ENCODE measurements around the gene CDC73.
"Not testable (repeated sequence)": the region's sequence is repeated elsewhere in the genome, so short reads cannot be mapped to it uniquely, and the experiment has no call there.

Gene CDC73

DNA sequence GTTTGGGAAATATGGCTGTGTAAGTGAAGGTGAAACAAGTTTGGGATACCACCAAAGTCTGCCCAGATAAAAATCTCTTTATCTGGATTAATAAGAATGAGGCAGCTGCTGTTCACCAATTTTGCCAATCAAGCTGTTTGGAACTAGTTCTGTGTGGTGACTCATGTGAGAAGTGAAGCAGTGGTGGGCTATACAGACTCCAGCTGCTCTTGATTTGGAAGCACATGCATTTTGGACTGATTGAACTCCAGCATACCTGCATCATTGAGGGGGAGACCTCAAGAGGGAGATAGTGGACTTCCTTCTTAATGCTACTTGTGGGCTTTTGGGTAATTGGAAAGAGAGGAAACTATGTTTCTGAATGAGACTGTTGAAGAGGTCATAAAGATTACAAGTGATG is 163.8 kb downstream of the CDC73 start:
- H3K36me3 ChIP-seq (ENCODE audit: control insufficient read depth, insufficient read depth, low read length): no peaks in the 10 kb centered on the region
- no peaks in the 10 kb centered on the region for H3K4me1 ChIP-seq
- H3K27me3 ChIP-seq (ENCODE audit: control insufficient read depth, insufficient read depth, low read length): no peaks in the 10 kb centered on the region
- no peak overlapping the region for H3K4me3 ChIP-seq (ENCODE audit: low read depth, low read length)
- H3K9ac ChIP-seq: no peak overlapping the region
- H2AFZ ChIP-seq: no peak overlapping the region
- no peaks in the 10 kb centered on the region for H3K79me2 ChIP-seq
- no peak overlapping the region for H3K4me2 ChIP-seq (ENCODE audit: low read length)
- H3K27ac ChIP-seq: no peak overlapping the region
- no peaks in the 10 kb centered on the region for H3K9me3 ChIP-seq (ENCODE audit: control insufficient read depth, low read length)
- TF ChIP-seq CTCF (IDR thresholded peaks at IDR 0.05): no peak

GRCh38 chr1:193288548-193289080 is 166.8 kb downstream of the CDC73 start:
- H3K9me3 ChIP-seq (ENCODE audit: control insufficient read depth, low read length): not testable (repeated sequence)

DNA sequence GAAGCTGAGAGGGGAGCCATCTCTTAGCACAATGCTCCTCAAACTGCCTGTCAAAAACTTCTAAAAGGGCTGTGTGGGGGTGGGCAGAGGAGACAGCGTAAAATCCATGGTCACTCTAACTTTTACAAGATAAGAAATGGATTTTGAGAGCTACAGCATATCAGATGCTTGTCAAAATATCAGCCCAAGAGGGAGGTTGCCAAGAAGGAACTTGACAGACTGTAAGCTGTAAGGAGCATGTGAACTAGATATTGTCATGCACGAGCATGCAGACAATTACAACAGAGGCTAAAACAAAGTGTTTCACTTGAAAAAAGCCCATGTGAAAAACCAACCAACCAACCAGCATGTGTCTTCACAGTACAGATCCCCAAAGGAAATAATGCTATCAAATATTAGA is 171.9 kb downstream of the CDC73 start:
- no peaks in the 10 kb centered on the region for H3K27me3 ChIP-seq (ENCODE audit: control insufficient read depth, insufficient read depth, low read length)
- TF ChIP-seq CTCF (IDR thresholded peaks at IDR 0.05): no peak

More at GRCh38 chr1:193288548-193289080, 166.8 kb downstream of the CDC73 start:
- not testable (repeated sequence) for H3K27ac ChIP-seq; H3K4me1 ChIP-seq; H3K27me3 ChIP-seq (ENCODE audit: control insufficient read depth, insufficient read depth, low read length); H3K4me2 ChIP-seq (ENCODE audit: low read length); H3K79me2 ChIP-seq; H3K36me3 ChIP-seq (ENCODE audit: control insufficient read depth, insufficient read depth, low read length); H3K4me3 ChIP-seq (ENCODE audit: low read depth, low read length); H2AFZ ChIP-seq; H3K9ac ChIP-seq

DNA sequence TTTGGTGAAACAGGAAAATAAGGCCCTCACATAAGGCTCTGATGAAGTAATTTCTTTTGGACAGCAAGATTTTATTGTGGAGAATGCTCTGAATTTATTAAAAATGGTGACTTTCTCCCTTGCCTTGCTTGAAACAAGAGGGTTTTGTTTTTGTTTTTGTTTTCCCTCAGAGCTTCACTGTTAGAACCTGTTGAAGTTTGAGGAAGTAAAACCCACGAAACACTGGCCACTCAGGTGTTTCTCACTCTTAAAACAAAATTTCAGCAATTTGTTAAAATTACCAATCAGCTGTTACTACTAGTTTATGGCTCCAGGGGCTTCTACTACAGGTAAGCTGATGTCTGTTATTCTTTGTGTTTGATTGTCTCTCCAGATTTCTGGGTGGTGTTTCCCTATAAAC is 177.2 kb downstream of the CDC73 start:
- Histone ChIP-seq H3K27ac (no peak overlapping the region), H3K79me2 (no peaks in the 10 kb centered on the region), H3K36me3 (ENCODE audit: control insufficient read depth, insufficient read depth, low read length) (no peaks in the 10 kb centered on the region), H3K4me2 (ENCODE audit: low read length) (no peak overlapping the region), H2AFZ (no peak overlapping the region), H3K9me3 (ENCODE audit: control insufficient read depth, low read length) (no peaks in the 10 kb centered on the region), H3K27me3 (ENCODE audit: control insufficient read depth, insufficient read depth, low read length) (no peaks in the 10 kb centered on the region), H3K9ac (no peak overlapping the region), H3K4me1 (no peaks in the 10 kb centered on the region), H3K4me3 (ENCODE audit: low read depth, low read length) (no peak overlapping the region)
- TF ChIP-seq CTCF (IDR thresholded peaks at IDR 0.05): no peak

More for the DNA sequence above, 171.9 kb downstream of the CDC73 start:
- H3K9me3 ChIP-seq (ENCODE audit: control insufficient read depth, low read length): no peaks in the 10 kb centered on the region
- no peak overlapping the region for H3K4me3 ChIP-seq (ENCODE audit: low read depth, low read length)
- no peak overlapping the region for H2AFZ ChIP-seq
- no peaks in the 10 kb centered on the region for H3K4me1 ChIP-seq
- H3K36me3 ChIP-seq (ENCODE audit: control insufficient read depth, insufficient read depth, low read length): no peaks in the 10 kb centered on the region
- no peak overlapping the region for H3K4me2 ChIP-seq (ENCODE audit: low read length)
- H3K27ac ChIP-seq: no peak overlapping the region
- no peaks in the 10 kb centered on the region for H3K79me2 ChIP-seq
- H3K9ac ChIP-seq: no peak overlapping the region

- Histone ChIP-seq H3K4me2 (ENCODE audit: low read length) (no peak overlapping the region), H3K79me2 (no peaks in the 10 kb centered on the region), H3K4me1 (no peaks in the 10 kb centered on the region), H3K9ac (no peak overlapping the region), H3K4me3 (ENCODE audit: low read depth, low read length) (no peak overlapping the region), H3K27me3 (ENCODE audit: control insufficient read depth, insufficient read depth, low read length) (no peaks in the 10 kb centered on the region), H3K9me3 (ENCODE audit: control insufficient read depth, low read length) (no peaks in the 10 kb centered on the region), H3K27ac (no peak overlapping the region), H3K36me3 (ENCODE audit: control insufficient read depth, insufficient read depth, low read length) (no peaks in the 10 kb centered on the region), H2AFZ (no peak overlapping the region)
- no peak for TF ChIP-seq CTCF (IDR thresholded peaks at IDR 0.05)
These were observed 179.9 kb downstream of the CDC73 start for GRCh38 chr1:193301746-193302145.
